Endodermal cell (in vitro differentiated cells): ENCODE data around the gene DOCK9. TPM values are rescaled to one million over a fixed set of nuclear protein-coding genes. Genes with fewer than 3 reads are reported as not detected.

Experiments
- DNase-seq: peaks from one replicate; pipeline ENCODE4 v3.0.0-alpha.2; 2017
- H3K27ac ChIP-seq: 2 replicates; pipeline ENCODE4 v1.5.1; 2013; ENCODE audit warnings: mild to moderate bottlenecking, low read depth, low read length, moderate library complexity
- H3K27me3 ChIP-seq: 2 replicates; pipeline ENCODE4 v1.6.1; 2013; ENCODE audit warnings: mild to moderate bottlenecking, low read length, moderate library complexity; ENCODE audit not compliant: insufficient read depth, control insufficient read depth, poor library complexity, severe bottlenecking
- H3K36me3 ChIP-seq: 2 replicates; pipeline ENCODE4 v1.7.0; 2013; ENCODE audit warnings: mild to moderate bottlenecking, low read length, moderate library complexity; ENCODE audit not compliant: control insufficient read depth, insufficient read depth
- H3K4me1 ChIP-seq: one replicate; pipeline ENCODE4 v1.7.0; 2013; ENCODE audit warnings: low read length; ENCODE audit not compliant: control insufficient read depth, insufficient read depth
- H3K4me3 ChIP-seq: 2 replicates; pipeline ENCODE4 v1.5.1; 2013; ENCODE audit warnings: mild to moderate bottlenecking, low read length, moderate library complexity
- H3K9ac ChIP-seq: 2 replicates; pipeline ENCODE4 v1.6.1; 2013; ENCODE audit warnings: mild to moderate bottlenecking, low read length, moderate library complexity; ENCODE audit not compliant: poor library complexity, severe bottlenecking; ENCODE audit errors: extremely low read depth
- H3K9me3 ChIP-seq: 2 replicates; pipeline ENCODE4 v1.6.1; 2013; ENCODE audit warnings: mild to moderate bottlenecking, low read length, moderate library complexity; ENCODE audit not compliant: control insufficient read depth
- H3K27ac Mint-ChIP-seq: 2 replicates; pipeline ENCODE4 v1.8.0; 2020; ENCODE audit warnings: mixed read lengths
- H3K27me3 Mint-ChIP-seq: 2 replicates; pipeline ENCODE4 v1.8.0; 2021; ENCODE audit warnings: mild to moderate bottlenecking, mixed read lengths; ENCODE audit not compliant: insufficient read depth
- H3K36me3 Mint-ChIP-seq: 2 replicates; pipeline ENCODE4 v1.8.0; 2020; ENCODE audit warnings: low read depth, mixed read lengths
- H3K4me1 Mint-ChIP-seq: 2 replicates; pipeline ENCODE4 v1.8.0; 2020; ENCODE audit warnings: mixed read lengths
- H3K4me3 Mint-ChIP-seq: 2 replicates; pipeline ENCODE4 v1.8.0; 2020; ENCODE audit warnings: mild to moderate bottlenecking, moderate library complexity, mixed read lengths
- H3K9me3 Mint-ChIP-seq: 2 replicates; pipeline ENCODE4 v1.8.0; 2020; ENCODE audit warnings: mild to moderate bottlenecking, mixed read lengths
- CTCF ChIP-seq: fragments of 200-600 bp; sonication (generic); conservative IDR thresholded peaks from 2 replicates; pipeline ENCODE4 v1.5.0; 2021; ENCODE audit warnings: antibody characterized with exemption, mild to moderate bottlenecking
- WGBS, 2 experiments: methylation state at CpG; one replicate each; pipeline versions ENCODE4 v1.1.5 to v1.1.7; 2013; ENCODE audit warnings: missing lambda C conversion rate in 2 of 2, mixed read lengths in 1 of 2; ENCODE audit not compliant: insufficient coverage in 1 of 2, insufficient read length in 1 of 2; 5-methylcytosine and 5-hydroxymethylcytosine counted together
- total RNA-seq, 2 donors: library from RNA; stranded (reverse); fragmentation: NEBNext Ultra II Directional in 1 of 2; extraction: Animal tissue kit (Norgen Biotek cat#: 25700) in 1 of 2; gene quantifications; 2 replicates in 1 of 2; 3 replicates in 1 of 2; pipeline ENCODE4 v1.2.1, GENCODE V29; 2021

DOCK9 gene
- total RNA-seq, 2 donors from 2014 or later = 15.6 to 22.5 TPM

GRCh38 chr13:98809345-98809777, 168.5 kb downstream of the DOCK9 start:
- WGBS, 2 experiments = 91 to 97% methylated on average over 9 to 10 of the region's 11 CpGs
- Histone ChIP-seq H3K9ac (no peak overlapping the region), H3K9me3 (no peaks in the 10 kb centered on the region), H3K4me3 (no peak overlapping the region), H3K36me3 (no peaks in the 10 kb centered on the region), H3K27ac (no peak overlapping the region), H3K4me1 (no peaks in the 10 kb centered on the region), H3K27me3 (no peaks in the 10 kb centered on the region)
- Mint-ChIP-seq H3K9me3 (no peaks in the 10 kb centered on the region), H3K4me1 (peaks cover 7% of the 10 kb centered on the region), H3K27me3 (no peaks in the 10 kb centered on the region), H3K27ac (no peak overlapping the region), H3K36me3 (peaks cover 21% of the 10 kb centered on the region), H3K4me3 (no peak overlapping the region)
- DNase-seq = no peak
- TF ChIP-seq CTCF = no peak

GRCh38 chr13:98807774-98808173, 170.1 kb downstream of the DOCK9 start:
- Mint-ChIP-seq H3K4me3 (no peak overlapping the region), H3K4me1 (peaks cover 7% of the 10 kb centered on the region), H3K27ac (no peak overlapping the region), H3K27me3 (no peaks in the 10 kb centered on the region), H3K36me3 (peaks cover 25% of the 10 kb centered on the region), H3K9me3 (no peaks in the 10 kb centered on the region)
- 49 to 67% methylated on average over 2 to 3 of the region's 3 CpGs for WGBS, 2 experiments
- no peak for DNase-seq
- H3K27me3 ChIP-seq = no peaks in the 10 kb centered on the region
- no peak overlapping the region for H3K27ac ChIP-seq
- H3K9me3 ChIP-seq = no peaks in the 10 kb centered on the region
- no peak overlapping the region for H3K9ac ChIP-seq
- no peak overlapping the region for H3K4me3 ChIP-seq
- no peaks in the 10 kb centered on the region for H3K4me1 ChIP-seq
- no peak for TF ChIP-seq CTCF
- no peaks in the 10 kb centered on the region for H3K36me3 ChIP-seq

GRCh38 chr13:98804336-98804855, 173.5 kb downstream of the DOCK9 start:
- no peak for DNase-seq
- no peak overlapping the region for H3K27ac Mint-ChIP-seq
- H3K36me3 Mint-ChIP-seq = peaks cover 17% of the 10 kb centered on the region

More at GRCh38 chr13:98804336-98804855, 173.5 kb downstream of the DOCK9 start:
- H3K27me3 ChIP-seq = no peaks in the 10 kb centered on the region
- no peak for TF ChIP-seq CTCF
- no peak overlapping the region for H3K27ac ChIP-seq
- no peaks in the 10 kb centered on the region for H3K4me1 ChIP-seq
- Mint-ChIP-seq H3K4me1 (peaks cover 7% of the 10 kb centered on the region), H3K4me3 (no peak overlapping the region), H3K27me3 (no peaks in the 10 kb centered on the region), H3K9me3 (no peaks in the 10 kb centered on the region)
- H3K4me3 ChIP-seq = no peak overlapping the region
- WGBS, 2 experiments = 84 to 88% methylated on average over 8 to 9 of the region's 9 CpGs
- no peaks in the 10 kb centered on the region for H3K36me3 ChIP-seq
- no peaks in the 10 kb centered on the region for H3K9me3 ChIP-seq
- H3K9ac ChIP-seq = no peak overlapping the region
